ENCODE measurements around the gene HRH3.
A peak's percentile ranks its signal among the peaks of the same experiment; 100 is the strongest.

The HRH3 gene

DNA sequence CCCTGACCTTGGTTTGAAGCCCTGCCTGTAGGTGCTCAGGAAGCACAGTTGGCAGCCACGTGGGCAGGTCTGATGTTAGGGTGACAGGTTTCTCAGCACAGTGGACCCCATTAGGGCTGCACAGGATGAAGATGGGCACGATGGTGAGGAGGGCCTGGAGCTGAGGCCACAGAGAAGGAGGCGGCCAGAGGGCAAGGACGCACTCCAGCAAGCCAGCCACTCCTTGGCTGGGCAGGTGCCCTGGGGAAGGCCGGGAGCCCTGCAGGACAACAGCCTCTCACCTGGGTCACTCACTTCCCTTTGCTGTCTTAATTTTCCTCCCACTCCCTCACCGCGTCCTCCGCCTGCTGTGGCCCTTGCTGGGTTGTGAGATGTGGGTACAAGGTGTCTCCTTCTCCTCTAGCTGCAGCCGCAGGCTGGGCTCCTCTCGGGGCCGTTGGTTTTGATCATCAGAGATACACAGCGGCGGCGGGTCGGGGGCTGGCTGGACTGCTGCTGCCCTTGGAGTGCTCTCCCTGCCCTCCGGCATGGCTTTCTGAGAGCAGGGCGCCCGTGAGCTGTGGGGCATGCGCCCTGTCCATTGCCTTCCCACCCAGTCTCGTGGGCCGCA lies 23.9 kb upstream of the HRH3 start:
- no peak for DNase-seq (ENCODE audit: low spot score)

DNA sequence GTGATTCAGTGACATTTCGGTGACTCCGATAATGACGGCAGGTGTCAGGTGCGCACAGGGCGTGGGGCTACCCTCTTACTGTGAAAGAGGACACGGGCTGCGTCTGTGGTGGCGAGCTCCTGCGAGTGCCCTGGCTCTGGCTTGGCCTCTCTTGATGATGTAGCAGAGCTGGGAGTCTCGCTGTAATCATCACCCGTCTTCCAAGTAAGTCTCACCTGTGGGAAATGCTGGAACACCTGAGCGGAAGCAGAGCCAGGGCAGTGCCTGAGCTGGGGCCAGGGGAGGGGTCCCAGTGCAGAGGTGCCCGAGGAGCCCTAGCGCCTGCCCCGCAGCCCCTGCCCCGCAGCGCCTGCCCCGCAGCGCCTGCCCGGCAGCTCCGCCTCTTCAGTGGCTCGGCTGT lies 23.0 kb upstream of the HRH3 start:
- no peak for DNase-seq (ENCODE audit: low spot score)

DNA sequence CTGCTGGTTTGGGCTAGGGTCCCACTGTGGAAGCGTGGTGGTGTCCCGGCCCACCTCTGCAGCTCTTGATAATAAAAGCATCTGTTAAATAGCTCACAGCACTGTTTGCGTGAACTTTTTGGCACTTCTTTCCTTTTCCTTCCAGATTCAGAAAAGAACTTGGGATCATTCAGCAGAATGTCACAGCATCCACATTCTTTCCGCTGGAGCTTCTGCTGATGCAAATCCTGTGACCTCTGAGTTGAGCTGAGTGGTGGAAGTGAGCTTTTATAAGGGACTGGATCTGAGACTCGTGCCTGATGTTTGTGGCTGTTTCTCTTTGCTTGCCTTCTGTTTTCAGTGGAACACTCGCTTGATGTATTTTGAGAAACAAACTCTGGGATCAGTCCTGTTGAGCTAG lies 22.1 kb upstream of the HRH3 start:
- no peak for DNase-seq (ENCODE audit: low spot score)

DNA sequence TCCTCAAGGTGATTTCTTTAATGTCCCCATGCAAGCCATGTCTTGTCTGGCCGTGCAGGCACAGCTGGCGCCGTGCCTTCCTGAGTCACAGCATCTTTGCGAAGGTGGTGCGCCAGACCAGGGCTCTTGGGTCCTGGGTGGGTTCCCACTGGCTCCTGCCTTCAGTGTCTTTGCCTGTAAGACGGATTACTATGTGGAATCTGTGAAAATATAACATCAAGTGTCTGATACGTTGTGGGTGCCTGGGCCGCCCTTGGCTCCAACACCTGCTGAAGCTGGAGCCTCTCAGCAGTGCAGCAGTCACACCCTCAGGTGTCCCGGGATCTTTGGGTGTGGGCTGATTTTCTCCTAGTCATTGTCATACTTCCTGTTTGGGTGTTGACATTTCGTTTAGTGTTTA lies 21.4 kb upstream of the HRH3 start:
- no peak for DNase-seq (ENCODE audit: low spot score)

GRCh38 chr20:62240020-62240685 lies 20.1 kb upstream of the HRH3 start:
- no peak for DNase-seq (ENCODE audit: low spot score)

GRCh38 chr20:62239278-62239879 lies 19.3 kb upstream of the HRH3 start:
- no peak for DNase-seq (ENCODE audit: low spot score)

DNA sequence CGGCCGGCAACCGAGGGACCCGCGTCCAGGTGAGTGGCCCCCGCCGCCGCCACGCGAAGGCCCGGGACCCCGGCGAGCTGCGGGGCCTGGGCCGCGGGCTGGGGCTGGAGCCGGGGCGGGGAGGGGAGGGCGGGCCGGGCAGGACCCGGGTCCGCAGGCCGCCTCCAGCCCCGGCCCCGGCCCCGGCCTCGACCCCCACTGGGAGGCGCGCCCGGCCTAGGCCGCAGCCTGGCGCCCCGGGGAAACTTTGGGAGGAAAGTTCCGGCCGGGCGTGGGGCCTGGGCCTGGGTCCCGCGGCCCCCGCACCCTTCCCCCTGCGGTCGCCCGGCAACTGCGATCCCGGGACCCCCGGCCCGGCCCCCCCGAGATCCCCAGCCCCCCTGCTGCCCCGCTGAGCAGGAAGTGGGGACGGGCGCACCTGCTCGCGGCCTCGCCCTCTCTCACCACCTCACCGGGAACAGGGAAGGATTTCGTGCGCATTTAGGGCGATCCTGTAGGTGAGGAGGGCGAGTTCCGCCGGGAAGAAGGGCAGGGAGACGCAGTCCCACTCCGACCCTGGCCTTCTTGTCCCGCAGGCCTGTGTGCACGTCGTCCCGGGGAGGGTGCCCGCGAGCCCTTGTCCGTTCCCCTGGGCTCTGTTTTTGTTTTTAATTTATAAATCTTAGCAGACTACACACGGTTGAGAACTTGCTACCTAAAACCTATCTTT lies 18.6 kb upstream of the HRH3 start:
- peak; percentile 47 for DNase-seq (ENCODE audit: low spot score)

GRCh38 chr20:62237801-62238568 lies 17.9 kb upstream of the HRH3 start, which contains the start of gene OSBPL2:
Gene OSBPL2, plus strand, starts transcription at chr20:62238521. Its CDS starts 17,664 bp downstream, at chr20:62256185.
- DNase-seq (ENCODE audit: low spot score) = peak; percentile 100

DNA sequence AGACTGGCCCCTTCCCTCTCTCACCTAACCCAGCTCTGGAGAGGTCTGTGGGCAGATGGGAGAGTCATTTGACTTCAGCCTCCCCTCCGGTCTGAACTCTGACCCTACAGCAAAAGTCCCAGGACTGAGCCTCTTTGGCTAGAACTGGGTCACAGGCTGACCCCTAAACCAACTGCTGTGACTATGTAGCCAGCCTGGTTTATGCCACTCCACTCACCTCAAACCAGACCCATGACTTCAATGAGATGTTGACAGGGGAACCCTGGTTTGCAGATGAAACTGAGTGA lies 17.4 kb upstream of the HRH3 start:
- no peak for DNase-seq (ENCODE audit: low spot score)

GRCh38 chr20:62236766-62237513 lies 16.9 kb upstream of the HRH3 start:
- no peak for DNase-seq (ENCODE audit: low spot score)

DNA sequence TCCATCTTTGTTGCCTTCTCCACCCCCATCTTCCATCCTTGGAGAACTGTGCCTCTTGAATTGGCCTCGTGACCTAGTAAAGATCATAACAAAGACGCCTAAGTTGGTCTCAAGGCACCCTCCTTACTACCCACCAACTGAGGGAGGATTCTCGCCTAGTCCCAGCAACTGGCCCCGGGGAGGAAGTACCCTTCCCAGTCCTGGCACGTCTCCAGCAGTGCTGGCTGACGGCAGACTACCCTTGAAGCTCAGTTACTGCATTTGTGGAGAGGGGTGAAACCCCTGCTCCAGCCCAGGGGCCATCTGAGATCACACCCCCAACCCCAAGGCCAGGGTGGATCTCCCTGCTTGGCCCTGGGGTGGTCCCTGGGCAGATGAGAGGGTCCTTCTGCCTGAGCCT lies 16.1 kb upstream of the HRH3 start:
- no peak for DNase-seq (ENCODE audit: low spot score)

DNA sequence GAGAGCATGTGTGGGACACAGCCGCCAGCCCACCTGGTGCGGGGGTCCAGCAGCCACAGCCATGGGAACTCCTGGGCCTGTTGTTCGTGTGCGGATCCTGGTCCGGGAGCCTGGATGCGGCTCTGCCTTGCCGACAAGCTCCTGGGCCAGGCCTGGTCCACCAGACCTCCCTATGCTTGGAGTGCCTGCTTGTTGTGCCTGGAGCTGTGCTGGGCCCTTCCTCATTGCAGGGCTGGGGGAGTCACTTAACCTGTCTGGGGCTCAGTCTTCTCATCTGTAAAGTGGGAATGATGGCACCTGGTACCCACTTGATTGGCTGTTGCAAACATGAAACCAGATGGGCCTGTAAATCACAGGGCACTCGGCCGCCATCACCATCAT lies 15.7 kb upstream of the HRH3 start:
- DNase-seq (ENCODE audit: low spot score) = no peak

DNA sequence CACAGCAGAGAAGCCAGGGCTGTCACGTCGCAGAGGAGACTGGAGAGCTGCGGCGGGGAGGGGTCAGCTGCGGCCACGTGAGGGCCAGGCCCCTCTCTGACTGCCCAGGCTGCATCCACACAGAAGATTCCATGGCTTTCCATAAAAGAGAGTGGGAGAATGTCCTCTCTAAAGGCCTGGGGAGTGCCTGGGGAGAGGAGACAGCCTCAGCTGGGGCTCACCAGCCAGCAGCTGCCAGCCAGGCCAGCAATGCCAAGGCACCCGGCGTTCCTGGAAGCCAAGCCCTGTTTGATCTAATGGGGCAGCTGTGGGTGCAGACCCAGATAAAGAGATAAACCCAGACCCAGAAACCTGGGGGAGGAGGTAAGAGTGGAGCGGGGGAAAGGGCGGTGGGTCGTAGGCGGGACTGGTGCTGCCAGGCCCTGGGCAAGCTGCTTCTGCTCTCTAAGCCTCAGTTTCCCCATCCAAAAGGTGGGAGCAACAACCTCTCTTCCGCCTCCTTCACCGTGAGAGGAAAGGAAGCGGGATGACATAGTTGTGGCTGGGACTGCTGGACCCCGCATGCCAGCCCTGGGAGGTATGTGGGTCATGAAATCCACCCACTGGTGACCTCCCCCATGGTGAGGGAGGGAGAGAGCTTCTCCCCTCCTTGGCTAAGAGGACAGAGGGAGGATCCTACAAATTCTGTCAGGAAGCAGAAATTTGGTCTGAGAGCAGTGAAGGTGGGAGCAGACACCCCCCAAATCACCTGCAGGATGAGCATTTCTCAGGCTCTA lies 15.1 kb upstream of the HRH3 start:
- DNase-seq (ENCODE audit: low spot score) = no peak

DNA sequence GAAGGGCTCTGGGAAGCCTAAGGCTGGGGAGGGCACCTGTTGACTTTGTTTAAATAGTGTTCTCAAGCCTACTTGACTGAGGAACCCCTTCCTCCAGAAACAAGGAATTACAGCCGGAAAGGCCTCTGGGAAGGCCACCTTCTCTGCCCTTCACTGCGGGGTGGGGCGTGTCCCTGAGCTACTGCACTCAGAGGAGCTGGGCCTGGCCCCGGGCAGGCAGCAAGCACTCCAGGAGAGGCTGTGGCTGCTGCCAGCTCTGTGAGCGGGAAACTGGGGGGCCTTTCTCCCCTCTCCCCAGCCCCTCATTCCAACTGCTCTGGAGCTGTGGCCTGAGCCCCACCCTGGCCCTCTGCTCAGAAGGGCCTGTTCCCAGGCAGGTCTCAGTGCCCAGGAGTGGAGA lies 14.3 kb upstream of the HRH3 start:
- DNase-seq (ENCODE audit: low spot score) = no peak

DNA sequence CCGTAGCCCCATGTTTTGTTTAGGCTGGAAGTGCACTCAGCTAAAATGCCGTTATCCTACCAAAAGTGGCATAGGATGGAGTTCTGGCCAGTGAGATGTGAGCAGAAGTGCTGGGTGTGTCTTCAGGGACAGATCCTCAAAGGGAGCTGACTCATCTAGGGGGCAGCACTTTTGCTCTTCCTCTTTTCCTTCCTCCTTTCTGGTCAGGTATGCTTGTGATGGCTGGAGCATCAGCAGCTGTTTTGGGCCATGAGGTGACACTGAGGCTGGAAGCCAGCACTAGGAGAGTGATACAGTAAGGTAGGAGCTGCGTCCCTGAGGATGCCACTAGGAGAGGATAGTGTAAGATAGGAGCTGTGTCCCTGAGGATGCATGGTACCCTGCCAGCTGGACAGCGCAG lies 13.6 kb upstream of the HRH3 start:
- DNase-seq (ENCODE audit: low spot score) = no peak

GRCh38 chr20:62232770-62233645 lies 12.9 kb upstream of the HRH3 start:
- no peak for DNase-seq (ENCODE audit: low spot score)

GRCh38 chr20:62232194-62232593 lies 12.1 kb upstream of the HRH3 start:
- no peak for DNase-seq (ENCODE audit: low spot score)

GRCh38 chr20:62231292-62231691 lies 11.2 kb upstream of the HRH3 start:
- no peak for DNase-seq (ENCODE audit: low spot score)

DNA sequence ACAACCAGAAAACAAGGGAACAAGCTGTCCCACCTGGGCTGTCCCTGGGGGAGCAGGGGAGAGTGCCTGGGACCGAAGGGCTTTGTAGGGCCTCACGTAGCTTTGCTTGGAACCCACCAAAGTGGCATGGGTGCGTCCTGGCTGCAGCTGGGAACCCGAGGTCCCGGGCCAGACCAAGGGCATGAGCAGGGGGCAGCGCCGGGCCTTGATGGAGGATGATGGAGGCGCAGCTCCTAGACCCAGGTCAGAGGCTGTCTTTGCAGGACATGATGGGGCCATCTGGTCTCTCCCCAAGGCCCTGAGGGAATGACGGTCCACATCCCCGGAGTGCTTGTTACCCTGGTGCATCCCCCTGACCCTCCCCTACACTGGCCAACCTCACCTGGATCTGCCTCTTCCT lies 10.6 kb upstream of the HRH3 start:
- no peak for DNase-seq (ENCODE audit: low spot score)

GRCh38 chr20:62230276-62230675 lies 10.2 kb upstream of the HRH3 start:
- no peak for DNase-seq (ENCODE audit: low spot score)
